Measurements from ENCODE around the gene MDM2.

GRCh38 chr12:68785358-68785757, 22.6 kb upstream of the MDM2 start:
- TF ChIP-seq CTCF (IDR thresholded peaks at IDR 0.05; ENCODE audit: low read depth, low read length) = no peak
- TF ChIP-seq EZH2phosphoT487 (IDR thresholded peaks at IDR 0.05; ENCODE audit: low read depth) = no peak

Measured in OCI-LY3 (cell line).